MG63 (cell line): Measurements from ENCODE around the gene RAB11B. TPM values are rescaled to one million over a fixed set of nuclear protein-coding genes. Genes with fewer than 3 reads are reported as not detected.
"Not testable (repeated sequence)": the region's sequence is repeated elsewhere in the genome, so short reads cannot be mapped to it uniquely, and the experiment has no call there.

ENCODE experiments used
- DNase-seq: peaks from one replicate; pipeline ENCODE4 v3.0.0-alpha.2; 2020
- H3K27me3 ChIP-seq: fragments of 250-450 bp; sonication (Bioruptor Pico); 2 replicates; pipeline ENCODE4 v1.5.1; 2020; ENCODE audit warnings: mild to moderate bottlenecking, moderate library complexity
- H3K36me3 ChIP-seq: fragments of 250-450 bp; sonication (Bioruptor Pico); 2 replicates; pipeline ENCODE4 v1.5.1; 2020; ENCODE audit warnings: mild to moderate bottlenecking, moderate library complexity
- H3K4me3 ChIP-seq: fragments of 250-450 bp; sonication (Bioruptor Pico); 2 replicates; pipeline ENCODE4 v1.5.1; 2020; ENCODE audit warnings: mild to moderate bottlenecking, moderate library complexity
- H3K9me3 ChIP-seq: fragments of 250-450 bp; sonication (Bioruptor Pico); 2 replicates; pipeline ENCODE4 v1.5.1; 2020; ENCODE audit warnings: mild to moderate bottlenecking, moderate library complexity
- total RNA-seq: library from RNA; depleted of rRNA; stranded (reverse); fragments of >200 nt; shearing (Covaris generic); gene quantifications from 2 replicates; pipeline ENCODE4 v1.2.3, GENCODE V29; 2014; ENCODE audit warnings: low replicate concordance; rRNA removed

Gene RAB11B
- total RNA-seq, 1 experiment from 2014 or later, result 39.8 TPM

- Histone ChIP-seq H3K9me3 (no peaks in the 10 kb centered on the region), H3K36me3 (peaks cover 19% of the 10 kb centered on the region), H3K4me3 (no peak overlapping the region), H3K27me3 (no peaks in the 10 kb centered on the region)
- DNase-seq, result no peak
These were observed 51.8 kb downstream of the RAB11B start for GRCh38 chr19:8441725-8442544.

GRCh38 chr19:8444140-8444676 is 54.0 kb downstream of the RAB11B start:
- Histone ChIP-seq H3K36me3 (peaks cover 36% of the 10 kb centered on the region), H3K4me3 (peak overlapping the region; percentile 85)
- H3K27me3 ChIP-seq, H3K9me3 ChIP-seq, DNase-seq: not testable (repeated sequence)

GRCh38 chr19:8444677-8445487 is 54.7 kb downstream of the RAB11B start, which contains the start of gene HNRNPM:
HNRNPM (plus strand) TSS chr19:8444975; CDS start chr19:8444999, 24 bp downstream.
- Histone ChIP-seq H3K27me3 (no peaks in the 10 kb centered on the region), H3K9me3 (no peaks in the 10 kb centered on the region)
- DNase-seq, result peak; percentile 100

GRCh38 chr19:8445488-8446001 is 55.4 kb downstream of the RAB11B start:
- DNase-seq, result peak; percentile 77

More at GRCh38 chr19:8444677-8445487, 54.7 kb downstream of the RAB11B start, which contains the start of gene HNRNPM:
- peak within 1 kb of the TSS; percentile 85 for H3K4me3 ChIP-seq
- H3K36me3 ChIP-seq, result peaks cover 38% of the 10 kb centered on the region

GRCh38 chr19:8446061-8446709 is 56.0 kb downstream of the RAB11B start:
- no peaks in the 10 kb centered on the region for H3K27me3 ChIP-seq
- peaks cover 48% of the 10 kb centered on the region for H3K36me3 ChIP-seq
- no peak for DNase-seq
- no peaks in the 10 kb centered on the region for H3K9me3 ChIP-seq
- H3K4me3 ChIP-seq, result peak overlapping the region; percentile 85

More at GRCh38 chr19:8445488-8446001, 55.4 kb downstream of the RAB11B start:
- Histone ChIP-seq H3K27me3 (no peaks in the 10 kb centered on the region), H3K9me3 (no peaks in the 10 kb centered on the region), H3K36me3 (peaks cover 43% of the 10 kb centered on the region), H3K4me3 (peak overlapping the region; percentile 85)

- Histone ChIP-seq H3K9me3 (no peaks in the 10 kb centered on the region), H3K4me3 (no peak overlapping the region), H3K36me3 (peaks cover 80% of the 10 kb centered on the region), H3K27me3 (no peaks in the 10 kb centered on the region)
- no peak for DNase-seq
These were observed 59.7 kb downstream of the RAB11B start for GRCh38 chr19:8449830-8450229.

GRCh38 chr19:8451377-8451776 is 61.2 kb downstream of the RAB11B start:
- Histone ChIP-seq H3K36me3 (peaks cover 83% of the 10 kb centered on the region), H3K27me3 (no peaks in the 10 kb centered on the region), H3K9me3 (no peaks in the 10 kb centered on the region), H3K4me3 (no peak overlapping the region)
- DNase-seq, result no peak

GRCh38 chr19:8451885-8452284 is 61.7 kb downstream of the RAB11B start:
- H3K4me3 ChIP-seq, result no peak overlapping the region
- H3K36me3 ChIP-seq, result peaks cover 83% of the 10 kb centered on the region
- H3K9me3 ChIP-seq, result no peaks in the 10 kb centered on the region
- DNase-seq, result peak; percentile 64
- H3K27me3 ChIP-seq, result no peaks in the 10 kb centered on the region

GRCh38 chr19:8452446-8453123 is 62.4 kb downstream of the RAB11B start:
- H3K36me3 ChIP-seq, result peaks cover 83% of the 10 kb centered on the region
- H3K4me3 ChIP-seq, result no peak overlapping the region
- DNase-seq, result no peak
- H3K9me3 ChIP-seq, result no peaks in the 10 kb centered on the region
- H3K27me3 ChIP-seq, result no peaks in the 10 kb centered on the region

GRCh38 chr19:8453616-8454015 is 63.5 kb downstream of the RAB11B start:
- Histone ChIP-seq H3K27me3 (no peaks in the 10 kb centered on the region), H3K36me3 (peaks cover 87% of the 10 kb centered on the region), H3K9me3 (no peaks in the 10 kb centered on the region), H3K4me3 (no peak overlapping the region)
- no peak for DNase-seq

Other genes starting within 250 kb of the RAB11B start
- not detected in 2 replicates for gene FBN3, start 240.8 kb upstream of the RAB11B start, total RNA-seq
- 9.9 and 20.3 TPM in 2 replicates for gene CERS4, start 181.0 kb upstream of the RAB11B start, total RNA-seq
- 99.8 and 129 TPM in 2 replicates for gene CD320, start 82.0 kb upstream of the RAB11B start, total RNA-seq
- 10.3 and 40.1 TPM in 2 replicates for gene NDUFA7, start 69.0 kb upstream of the RAB11B start, total RNA-seq
- 1,599 and 3,607 TPM in 2 replicates for gene RPS28, start 68.9 kb upstream of the RAB11B start, total RNA-seq
- gene KANK3, start 47.1 kb upstream of the RAB11B start, total RNA-seq, result 0.20 TPM in 1 of 2 replicates, not detected in the other
- gene ANGPTL4, start 26.2 kb upstream of the RAB11B start, total RNA-seq, result 46.7 and 64.6 TPM in 2 replicates
- 60.2 and 89.4 TPM in 2 replicates for gene MARCHF2, start 22.9 kb downstream of the RAB11B start, total RNA-seq
- 95.3 and 126 TPM in 2 replicates for gene HNRNPM, start 54.6 kb downstream of the RAB11B start, total RNA-seq
- gene PRAM1, start 112.3 kb downstream of the RAB11B start, total RNA-seq, result not detected in 2 replicates
- 0.86 and 2.0 TPM in 2 replicates for gene ZNF414, start 123.8 kb downstream of the RAB11B start, total RNA-seq
- gene MYO1F, start 187.1 kb downstream of the RAB11B start, total RNA-seq, result not detected in 2 replicates
- gene ADAMTS10, start 220.4 kb downstream of the RAB11B start, total RNA-seq, result 4.7 and 17.0 TPM in 2 replicates
- not detected in 2 replicates for gene NFILZ, start 240.3 kb downstream of the RAB11B start, total RNA-seq